COR-L47 (cell line): ENCODE data around the gene HBEGF.
A peak's percentile ranks its signal among the peaks of the same experiment; 100 is the strongest.
"Not testable (repeated sequence)": the region's sequence is repeated elsewhere in the genome, so short reads cannot be mapped to it uniquely, and the experiment has no call there.

Experiments used
- DNase-seq: peaks from one replicate; lab custom pipeline; 2025; lab: John Stamatoyannopoulos, UW

Gene HBEGF

GRCh38 chr5:140360681-140361479, 14.5 kb upstream of the HBEGF start:
- DNase-seq = no peak

GRCh38 chr5:140360101-140360500, 13.7 kb upstream of the HBEGF start, which contains the start of gene SLC4A9:
TSS of gene SLC4A9 (plus strand) at chr5:140360194. CDS start at chr5:140360237, 43 bp downstream.
- DNase-seq = no peak

GRCh38 chr5:140358738-140359310, 12.4 kb upstream of the HBEGF start:
- DNase-seq = peak; percentile 17

- DNase-seq = peak; percentile 74
These were observed 11.3 kb upstream of the HBEGF start for GRCh38 chr5:140357726-140358093.

GRCh38 chr5:140356853-140357725, 10.7 kb upstream of the HBEGF start:
- no peak for DNase-seq

GRCh38 chr5:140355546-140355945, 9.1 kb upstream of the HBEGF start:
- no peak for DNase-seq

- peak; percentile 26 for DNase-seq
These were observed 5.4 kb upstream of the HBEGF start for GRCh38 chr5:140351609-140352334.

GRCh38 chr5:140349244-140349643, 2.8 kb upstream of the HBEGF start:
- no peak for DNase-seq

GRCh38 chr5:140348104-140348503, 1.7 kb upstream of the HBEGF start:
- DNase-seq = no peak

GRCh38 chr5:140347360-140347759, 957 bp upstream of the HBEGF start:
- no peak for DNase-seq

GRCh38 chr5:140345919-140346347, 470 bp downstream of the HBEGF start:
- DNase-seq = no peak

- DNase-seq = no peak
These were observed 1.6 kb downstream of the HBEGF start for GRCh38 chr5:140344683-140345423.

GRCh38 chr5:140343849-140344248, 2.6 kb downstream of the HBEGF start:
- not testable (repeated sequence) for DNase-seq

- no peak for DNase-seq
These were observed 3.5 kb downstream of the HBEGF start for GRCh38 chr5:140342896-140343295.

GRCh38 chr5:140342287-140342686, 4.1 kb downstream of the HBEGF start:
- DNase-seq = no peak

GRCh38 chr5:140341591-140341990, 4.8 kb downstream of the HBEGF start:
- no peak for DNase-seq

GRCh38 chr5:140340605-140341121, 5.7 kb downstream of the HBEGF start:
- no peak for DNase-seq

- no peak for DNase-seq
These were observed 6.8 kb downstream of the HBEGF start for GRCh38 chr5:140339636-140340035.

GRCh38 chr5:140338908-140339307, 7.5 kb downstream of the HBEGF start:
- DNase-seq = no peak

GRCh38 chr5:140338336-140338735, 8.1 kb downstream of the HBEGF start:
- no peak for DNase-seq

- no peak for DNase-seq
These were observed 8.5 kb downstream of the HBEGF start for GRCh38 chr5:140337880-140338279.
